GM12878 (cell line): ENCODE measurements around the gene MRPL28. TPM values are rescaled to one million over a fixed set of nuclear protein-coding genes. Genes with fewer than 3 reads are reported as not detected.

ENCODE experiments used
- BHLHE40 ChIP-seq, 2 experiments: fragments of 450-650 bp in 1 of 2; IDR thresholded peaks; 2 replicates each; pipeline ENCODE4 v1.6.1; 2011 to 2017; ENCODE audit warnings: low read depth in 2 of 2, borderline replicate concordance in 1 of 2, improper control_type of control experiment in 1 of 2, low read length in 1 of 2, mild to moderate bottlenecking in 1 of 2
- BMI1 ChIP-seq: fragments of 450-650 bp; IDR thresholded peaks from 2 replicates; pipeline ENCODE4 v1.6.1; 2016; ENCODE audit warnings: mild to moderate bottlenecking, moderate library complexity, borderline replicate concordance
- CEBPB ChIP-seq, 2 experiments: fragments of 150-350 bp in 1 of 2; IDR thresholded peaks; 2 replicates each; pipeline ENCODE4 v1.6.1; 2012 to 2014; ENCODE audit warnings: low read depth in 2 of 2, low read length in 2 of 2, borderline replicate concordance in 1 of 2, inconsistent platforms in 1 of 2
- DPF2 ChIP-seq: fragments of 450-650 bp; IDR thresholded peaks from 2 replicates; pipeline ENCODE4 v1.6.1; 2017; ENCODE audit warnings: mild to moderate bottlenecking
- HCFC1 ChIP-seq: fragments of 150-350 bp; IDR thresholded peaks from 2 replicates; pipeline ENCODE4 v1.6.1; 2014; ENCODE audit warnings: low read length
- IKZF1 ChIP-seq: fragments of 450-650 bp; conservative IDR thresholded peaks from 2 replicates; pipeline ENCODE4 v1.6.1; 2017; ENCODE audit warnings: antibody characterized with exemption, mild to moderate bottlenecking
- IKZF2 ChIP-seq, 2 experiments: fragments of 450-650 bp; IDR thresholded peaks; 2 replicates each; pipeline ENCODE4 v1.6.1; 2017; ENCODE audit warnings: mild to moderate bottlenecking in 2 of 2, moderate library complexity in 2 of 2
- KDM1A ChIP-seq: fragments of 200-600 bp; sonication (generic); IDR thresholded peaks from 2 replicates; pipeline ENCODE4 v1.6.1; 2016; ENCODE audit warnings: borderline replicate concordance
- MEF2A ChIP-seq: IDR thresholded peaks from 2 replicates; pipeline ENCODE4 v1.6.1; 2011; ENCODE audit warnings: low read depth, mild to moderate bottlenecking, low read length, moderate library complexity; ENCODE audit not compliant: insufficient read depth
- NFYA ChIP-seq: IDR thresholded peaks from 2 replicates; pipeline ENCODE4 v1.6.1; 2011; ENCODE audit warnings: low read depth, mild to moderate bottlenecking, low read length, improper control_type of control experiment, borderline replicate concordance
- NR2C2 ChIP-seq: IDR thresholded peaks from 2 replicates; pipeline ENCODE4 v1.6.1; 2011; ENCODE audit warnings: borderline replicate concordance, low read depth; ENCODE audit not compliant: control insufficient read depth, insufficient read length
- POLR2A ChIP-seq: IDR thresholded peaks from 2 replicates; pipeline ENCODE4 v1.6.1; 2011; ENCODE audit warnings: low read depth, mild to moderate bottlenecking, low read length
- RB1 ChIP-seq: fragments of 450-650 bp; formaldehyde crosslinking; IDR thresholded peaks from 2 replicates; pipeline ENCODE4 v1.6.1; 2017; ENCODE audit warnings: mild to moderate bottlenecking, borderline replicate concordance
- SIX5 ChIP-seq: IDR thresholded peaks from 2 replicates; pipeline ENCODE4 v1.6.1; 2011; ENCODE audit warnings: mild to moderate bottlenecking, low read depth, low read length, moderate library complexity; ENCODE audit not compliant: severe bottlenecking
- SMAD1 ChIP-seq: fragments of 450-650 bp; IDR thresholded peaks from 2 replicates; pipeline ENCODE4 v1.6.1; 2018; ENCODE audit warnings: mild to moderate bottlenecking, low read depth; ENCODE audit not compliant: partially characterized antibody
- SMAD5 ChIP-seq: IDR thresholded peaks from 2 replicates; pipeline ENCODE4 v1.6.1; 2016; ENCODE audit warnings: antibody characterized with exemption, low read depth
- SMARCA5 ChIP-seq: fragments of 450-650 bp; IDR thresholded peaks from 2 replicates; pipeline ENCODE4 v1.6.1; 2017; ENCODE audit warnings: mild to moderate bottlenecking
- TCF12 ChIP-seq: IDR thresholded peaks from 2 replicates; pipeline ENCODE4 v1.6.1; 2011; ENCODE audit warnings: low read depth, mild to moderate bottlenecking, low read length
- WRNIP1 ChIP-seq: IDR thresholded peaks from 2 replicates; pipeline ENCODE4 v1.6.1; 2011; ENCODE audit warnings: low read depth, low read length, improper control_type of control experiment, borderline replicate concordance
- YBX1 ChIP-seq: fragments of 450-650 bp; IDR thresholded peaks from 2 replicates; pipeline ENCODE4 v1.6.1; 2016; ENCODE audit warnings: antibody characterized with exemption
- ZNF217 ChIP-seq: fragments of 450-650 bp; IDR thresholded peaks from 2 replicates; pipeline ENCODE4 v1.6.1; 2017; ENCODE audit warnings: antibody characterized with exemption, mild to moderate bottlenecking
- polyA plus RNA-seq, 11 experiments: library from polyadenylated mRNA; depleted of rRNA in 4 of 11; unstranded in 6 of 11; stranded (reverse) in 5 of 11; fragments of >200 nt; fragmentation: Nextera tagmentation in 4 of 11; fragmentation: Illumina TruSeq in 1 of 11; extraction: Ambion mirVana in 4 of 11; extraction: Trizol in 1 of 11; gene quantifications; 1 replicate in 1 of 11; 2 replicates in 10 of 11; pipeline versions ENCODE4 v1.2.1 to v1.2.3, GENCODE V29; 2011 to 2016; ENCODE audit warnings: inconsistent platforms in 2 of 11, missing spikeins in 2 of 11, low read depth in 1 of 11
- total RNA-seq, 4 experiments: library from RNA; depleted of rRNA in 3 of 4; stranded (reverse); fragments of >200 nt in 3 of 4; fragmentation: Illumina TruSeq in 1 of 4; extraction: Trizol in 1 of 4; gene quantifications; 2 replicates each; pipeline versions ENCODE4 v1.2.1 to v1.2.3, GENCODE V29; 2013 to 2021
- TF ChIP-seq, protein P1 (sequence below): fragments of 450-650 bp; formaldehyde crosslinking; IDR thresholded peaks from 2 replicates; pipeline ENCODE4 v1.4.0; 2022; ENCODE audit warnings: mild to moderate bottlenecking, moderate library complexity
- TF ChIP-seq, protein P2 (sequence below): fragments of 450-650 bp; IDR thresholded peaks from 2 replicates; pipeline ENCODE4 v1.6.1; 2017; ENCODE audit warnings: mild to moderate bottlenecking, moderate library complexity
- TF ChIP-seq, protein P3 (sequence below), 3 experiments: IDR thresholded peaks in 2 of 3; conservative IDR thresholded peaks in 1 of 3; 2 replicates each; pipeline ENCODE4 v1.5.1; 2011; ENCODE audit warnings: low read depth in 3 of 3, low read length in 3 of 3, mild to moderate bottlenecking in 3 of 3, control low read depth in 2 of 3, moderate library complexity in 2 of 3, inconsistent platforms in 1 of 3, mixed read lengths in 1 of 3; ENCODE audit not compliant: control insufficient read depth in 2 of 3, insufficient read depth in 1 of 3; ENCODE audit errors: extremely low read depth in 1 of 3

Gene MRPL28
- total and polyA plus RNA-seq, 10 of the 15 experiments (the other 5 are each of a cell fraction or from before 2014, with no cell fraction given), result 1.6 to 185 (median 110) TPM

DNA sequence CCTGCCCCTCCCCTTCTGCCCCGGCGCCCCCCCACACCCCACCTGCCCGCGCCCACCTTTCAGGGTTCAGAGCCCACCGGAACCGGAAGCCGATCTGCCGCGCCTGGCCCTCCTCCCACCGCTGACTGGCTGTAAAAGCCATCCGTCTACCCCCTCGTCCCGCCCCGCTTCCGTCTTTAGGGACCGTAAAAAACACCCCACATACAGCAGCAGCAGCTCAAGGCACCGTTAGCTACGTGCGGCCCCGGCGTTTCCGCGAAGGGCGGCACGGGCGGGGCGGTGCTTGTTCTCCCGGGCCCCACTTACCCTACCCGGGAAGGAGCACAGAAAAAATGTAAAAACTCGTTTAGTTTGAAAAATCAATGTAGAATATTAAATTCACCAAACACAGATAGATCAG is at the start of gene MRPL28 (continued):
- TF ChIP-seq KDM1A (no peak), NR2C2 (no peak), MEF2A (no peak), IKZF1 (no peak), POLR2A (peak; percentile 44), BHLHE40 (IDR thresholded peaks at IDR 0.05; ENCODE audit: borderline replicate concordance in 1 of 2, low read depth in 2 of 2, low read length in 1 of 2) (peak; percentile 95 to 98), BMI1 (no peak), YBX1 (no peak), SIX5 (peak; percentile 44), DPF2 (peak; percentile 83), WRNIP1 (no peak), HCFC1 (peak; percentile 51), SMAD5 (no peak), IKZF2 (IDR thresholded peaks at IDR 0.05) (no peak; a peak in 1 of 4 replicates), CEBPB (IDR thresholded peaks at IDR 0.05; ENCODE audit: borderline replicate concordance in 1 of 2, low read depth in 2 of 2, low read length in 2 of 2) (no peak), NFYA (no peak), RB1 (peak; percentile 71; the same call in 1 of the 2 replicates), ZNF217 (no peak), SMARCA5 (no peak), SMAD1 (no peak), TCF12 (no peak)
- TF ChIP-seq, protein P1, sequence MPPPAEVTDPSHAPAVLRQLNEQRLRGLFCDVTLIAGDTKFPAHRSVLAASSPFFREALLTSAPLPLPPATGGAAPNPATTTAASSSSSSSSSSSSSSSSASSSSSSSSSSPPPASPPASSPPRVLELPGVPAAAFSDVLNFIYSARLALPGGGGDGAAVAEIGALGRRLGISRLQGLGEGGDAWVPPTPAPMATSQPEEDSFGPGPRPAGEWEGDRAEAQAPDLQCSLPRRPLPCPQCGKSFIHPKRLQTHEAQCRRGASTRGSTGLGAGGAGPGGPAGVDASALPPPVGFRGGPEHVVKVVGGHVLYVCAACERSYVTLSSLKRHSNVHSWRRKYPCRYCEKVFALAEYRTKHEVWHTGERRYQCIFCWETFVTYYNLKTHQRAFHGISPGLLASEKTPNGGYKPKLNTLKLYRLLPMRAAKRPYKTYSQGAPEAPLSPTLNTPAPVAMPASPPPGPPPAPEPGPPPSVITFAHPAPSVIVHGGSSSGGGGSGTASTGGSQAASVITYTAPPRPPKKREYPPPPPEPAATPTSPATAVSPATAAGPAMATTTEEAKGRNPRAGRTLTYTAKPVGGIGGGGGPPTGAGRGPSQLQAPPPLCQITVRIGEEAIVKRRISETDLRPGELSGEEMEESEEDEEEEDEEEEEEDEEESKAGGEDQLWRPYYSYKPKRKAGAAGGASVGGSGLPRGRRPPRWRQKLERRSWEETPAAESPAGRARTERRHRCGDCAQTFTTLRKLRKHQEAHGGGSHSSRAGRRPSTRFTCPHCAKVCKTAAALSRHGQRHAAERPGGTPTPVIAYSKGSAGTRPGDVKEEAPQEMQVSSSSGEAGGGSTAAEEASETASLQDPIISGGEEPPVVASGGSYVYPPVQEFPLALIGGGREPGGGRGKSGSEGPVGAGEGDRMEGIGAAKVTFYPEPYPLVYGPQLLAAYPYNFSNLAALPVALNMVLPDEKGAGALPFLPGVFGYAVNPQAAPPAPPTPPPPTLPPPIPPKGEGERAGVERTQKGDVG (CRISPR knock-in tag), result no peak
- TF ChIP-seq, protein P2, sequence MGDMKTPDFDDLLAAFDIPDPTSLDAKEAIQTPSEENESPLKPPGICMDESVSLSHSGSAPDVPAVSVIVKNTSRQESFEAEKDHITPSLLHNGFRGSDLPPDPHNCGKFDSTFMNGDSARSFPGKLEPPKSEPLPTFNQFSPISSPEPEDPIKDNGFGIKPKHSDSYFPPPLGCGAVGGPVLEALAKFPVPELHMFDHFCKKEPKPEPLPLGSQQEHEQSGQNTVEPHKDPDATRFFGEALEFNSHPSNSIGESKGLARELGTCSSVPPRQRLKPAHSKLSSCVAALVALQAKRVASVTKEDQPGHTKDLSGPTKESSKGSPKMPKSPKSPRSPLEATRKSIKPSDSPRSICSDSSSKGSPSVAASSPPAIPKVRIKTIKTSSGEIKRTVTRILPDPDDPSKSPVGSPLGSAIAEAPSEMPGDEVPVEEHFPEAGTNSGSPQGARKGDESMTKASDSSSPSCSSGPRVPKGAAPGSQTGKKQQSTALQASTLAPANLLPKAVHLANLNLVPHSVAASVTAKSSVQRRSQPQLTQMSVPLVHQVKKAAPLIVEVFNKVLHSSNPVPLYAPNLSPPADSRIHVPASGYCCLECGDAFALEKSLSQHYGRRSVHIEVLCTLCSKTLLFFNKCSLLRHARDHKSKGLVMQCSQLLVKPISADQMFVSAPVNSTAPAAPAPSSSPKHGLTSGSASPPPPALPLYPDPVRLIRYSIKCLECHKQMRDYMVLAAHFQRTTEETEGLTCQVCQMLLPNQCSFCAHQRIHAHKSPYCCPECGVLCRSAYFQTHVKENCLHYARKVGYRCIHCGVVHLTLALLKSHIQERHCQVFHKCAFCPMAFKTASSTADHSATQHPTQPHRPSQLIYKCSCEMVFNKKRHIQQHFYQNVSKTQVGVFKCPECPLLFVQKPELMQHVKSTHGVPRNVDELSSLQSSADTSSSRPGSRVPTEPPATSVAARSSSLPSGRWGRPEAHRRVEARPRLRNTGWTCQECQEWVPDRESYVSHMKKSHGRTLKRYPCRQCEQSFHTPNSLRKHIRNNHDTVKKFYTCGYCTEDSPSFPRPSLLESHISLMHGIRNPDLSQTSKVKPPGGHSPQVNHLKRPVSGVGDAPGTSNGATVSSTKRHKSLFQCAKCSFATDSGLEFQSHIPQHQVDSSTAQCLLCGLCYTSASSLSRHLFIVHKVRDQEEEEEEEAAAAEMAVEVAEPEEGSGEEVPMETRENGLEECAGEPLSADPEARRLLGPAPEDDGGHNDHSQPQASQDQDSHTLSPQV, result no peak
- TF ChIP-seq, protein P3, sequence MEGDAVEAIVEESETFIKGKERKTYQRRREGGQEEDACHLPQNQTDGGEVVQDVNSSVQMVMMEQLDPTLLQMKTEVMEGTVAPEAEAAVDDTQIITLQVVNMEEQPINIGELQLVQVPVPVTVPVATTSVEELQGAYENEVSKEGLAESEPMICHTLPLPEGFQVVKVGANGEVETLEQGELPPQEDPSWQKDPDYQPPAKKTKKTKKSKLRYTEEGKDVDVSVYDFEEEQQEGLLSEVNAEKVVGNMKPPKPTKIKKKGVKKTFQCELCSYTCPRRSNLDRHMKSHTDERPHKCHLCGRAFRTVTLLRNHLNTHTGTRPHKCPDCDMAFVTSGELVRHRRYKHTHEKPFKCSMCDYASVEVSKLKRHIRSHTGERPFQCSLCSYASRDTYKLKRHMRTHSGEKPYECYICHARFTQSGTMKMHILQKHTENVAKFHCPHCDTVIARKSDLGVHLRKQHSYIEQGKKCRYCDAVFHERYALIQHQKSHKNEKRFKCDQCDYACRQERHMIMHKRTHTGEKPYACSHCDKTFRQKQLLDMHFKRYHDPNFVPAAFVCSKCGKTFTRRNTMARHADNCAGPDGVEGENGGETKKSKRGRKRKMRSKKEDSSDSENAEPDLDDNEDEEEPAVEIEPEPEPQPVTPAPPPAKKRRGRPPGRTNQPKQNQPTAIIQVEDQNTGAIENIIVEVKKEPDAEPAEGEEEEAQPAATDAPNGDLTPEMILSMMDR (IDR thresholded peaks at IDR 0.05 in 2 of 3, conservative IDR thresholded peaks at IDR 0.05 in 1 of 3; ENCODE audit: control insufficient read depth in 2 of 3, extremely low read depth in 1 of 3, insufficient read depth in 1 of 3, low read depth in 3 of 3, low read length in 3 of 3), result no peak
